DND-41 (cell line): ENCODE measurements around the gene SEMA5A.

Source experiments
- CTCF ChIP-seq: IDR thresholded peaks from 2 replicates; pipeline ENCODE4 v1.5.1; 2012; ENCODE audit warnings: borderline replicate concordance, low read length, moderate library complexity, mild to moderate bottlenecking; ENCODE audit not compliant: poor library complexity, severe bottlenecking; ENCODE audit errors: extremely low read depth
- EZH2 ChIP-seq: IDR thresholded peaks from 3 replicates; pipeline ENCODE4 v1.6.1; 2012; ENCODE audit warnings: borderline replicate concordance, low read depth, mild to moderate bottlenecking, moderate library complexity, low read length, inconsistent platforms; ENCODE audit not compliant: severe bottlenecking

- TF ChIP-seq EZH2 (no peak), CTCF (no peak)
Observed at GRCh38 chr5:9157811-9158210, 388.1 kb downstream of the SEMA5A start.
